Stimulated activated CD4-positive, alpha-beta T cell treated with anti-CD3 and anti-CD28 coated beads, TNF-alpha, amount 100 ng/mL, for 48 hours (primary cell): ENCODE results near the gene ZNF540.
"Not testable (repeated sequence)": the region's sequence is repeated elsewhere in the genome, so short reads cannot be mapped to it uniquely, and the experiment has no call there.

Experiments
- DNase-seq, 3 donors: peaks; one replicate each; pipeline ENCODE4 v3.0.0-alpha.2; 2020; ENCODE audit warnings: low read depth in 3 of 3

ZNF540 gene

GRCh38 chr19:37594304-37594981 lies at the start of gene ZNF540, which contains the start of gene ZNF571:
Gene ZNF540, plus strand, starts transcription at chr19:37594876. Its CDS starts 3,572 bp downstream, at chr19:37598448.
Gene ZNF571, minus strand, starts transcription at chr19:37594792. Its CDS starts 8,116 bp downstream, at chr19:37586676.
- DNase-seq, result peak; percentile 81 to 90 (median 89)

GRCh38 chr19:37551129-37551993 lies 43.3 kb upstream of the ZNF540 start:
- peak in 2 of 3 donors; percentile 31 to 58 for DNase-seq

GRCh38 chr19:37563518-37563917 lies 31.2 kb upstream of the ZNF540 start:
- no peak for DNase-seq

GRCh38 chr19:37564624-37565369 lies 29.9 kb upstream of the ZNF540 start:
- DNase-seq, result no peak

- DNase-seq, result no peak
These were observed 29.4 kb upstream of the ZNF540 start for GRCh38 chr19:37565370-37565669.

GRCh38 chr19:37572203-37572602 lies 22.5 kb upstream of the ZNF540 start:
- no peak for DNase-seq

- DNase-seq, result no peak
These were observed 11.3 kb upstream of the ZNF540 start for GRCh38 chr19:37583340-37583739.

GRCh38 chr19:37593996-37594303 lies 726 bp upstream of the ZNF540 start:
- no peak for DNase-seq

GRCh38 chr19:37594982-37595382 lies 306 bp downstream of the ZNF540 start:
- peak in 2 of 3 donors; percentile 14 to 19 for DNase-seq

- DNase-seq, result no peak
These were observed 40.7 kb downstream of the ZNF540 start for GRCh38 chr19:37635076-37636056.

- DNase-seq, result no peak
These were observed 59.4 kb downstream of the ZNF540 start for GRCh38 chr19:37654118-37654517.

GRCh38 chr19:37654629-37655300 lies 60.1 kb downstream of the ZNF540 start:
- peak in 1 of 3 donors; percentile 21 for DNase-seq

GRCh38 chr19:37655301-37655688 lies 60.6 kb downstream of the ZNF540 start, which contains the start of gene ZFP30:
Gene ZFP30, minus strand, starts transcription at chr19:37655465. Its CDS starts 7,643 bp downstream, at chr19:37647822.
- DNase-seq, result peak; percentile 47 to 71 (median 65)

GRCh38 chr19:37655689-37656371 lies 61.2 kb downstream of the ZNF540 start:
- peak; percentile 69 to 84 (median 70) for DNase-seq

- DNase-seq, result not testable (repeated sequence)
These were observed 62.5 kb downstream of the ZNF540 start for GRCh38 chr19:37657157-37657556.
